ENCODE measurements around the gene CYP4F22. TPM values are rescaled to one million over a fixed set of nuclear protein-coding genes. Genes with fewer than 3 reads are reported as not detected.

Gene CYP4F22
- total RNA-seq, 1 donor from 2014 or later = 0.24 TPM

DNA sequence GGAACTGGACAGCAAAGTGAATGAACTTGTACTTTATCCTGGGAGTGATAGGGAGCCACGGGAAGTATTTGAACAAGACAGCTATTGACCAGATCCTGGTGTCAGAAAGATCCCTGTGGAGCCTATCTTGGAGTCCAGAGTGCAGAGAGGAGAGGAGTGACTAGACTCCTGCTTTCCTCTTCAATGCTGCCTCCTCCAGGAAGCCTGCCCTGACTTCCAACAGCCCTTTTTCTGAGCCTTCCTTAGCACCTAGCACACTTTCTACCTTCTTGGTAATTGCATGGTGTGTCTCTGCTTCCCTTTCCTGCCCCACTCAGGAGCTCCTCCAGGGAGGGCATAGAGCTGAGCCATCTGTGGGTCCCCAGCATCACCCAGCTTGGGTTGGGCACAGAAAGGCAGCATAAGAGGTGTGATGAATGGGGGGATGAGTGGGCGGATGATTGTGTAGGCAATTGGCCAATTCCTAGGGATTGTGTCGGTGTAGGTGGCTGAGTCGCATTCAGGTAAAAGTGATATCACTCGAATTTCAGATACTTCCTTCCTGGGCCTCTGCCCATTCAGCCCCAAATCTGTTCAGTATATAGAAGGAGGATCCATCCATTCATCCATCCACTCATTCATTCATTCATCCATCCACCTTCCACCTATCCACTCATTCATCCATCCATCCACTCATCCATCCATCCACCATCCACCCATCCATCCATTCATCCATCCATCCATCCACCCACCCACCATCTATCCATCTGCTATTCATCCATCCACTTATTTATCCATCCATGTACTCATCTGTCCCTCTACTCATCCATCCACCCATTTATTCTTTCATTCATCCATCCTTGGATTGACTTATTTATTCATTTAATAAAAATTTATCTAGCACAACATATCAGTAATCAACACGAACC lies 26.9 kb downstream of the CYP4F22 start:
- Histone ChIP-seq H3K4me3 (no peak overlapping the region), H3K36me3 (no peaks in the 10 kb centered on the region), H3K9me3 (no peaks in the 10 kb centered on the region), H3K4me1 (peaks cover 7% of the 10 kb centered on the region), H3K27ac (no peak overlapping the region), H3K27me3 (ENCODE audit: low read depth) (peaks cover 6% of the 10 kb centered on the region)
- intact Hi-C loops (cut with DNase I) = no loop called here
- ATAC-seq (no peak), DNase-seq (no peak)
- TF ChIP-seq CTCF (IDR thresholded peaks at IDR 0.05) = no peak

DNA sequence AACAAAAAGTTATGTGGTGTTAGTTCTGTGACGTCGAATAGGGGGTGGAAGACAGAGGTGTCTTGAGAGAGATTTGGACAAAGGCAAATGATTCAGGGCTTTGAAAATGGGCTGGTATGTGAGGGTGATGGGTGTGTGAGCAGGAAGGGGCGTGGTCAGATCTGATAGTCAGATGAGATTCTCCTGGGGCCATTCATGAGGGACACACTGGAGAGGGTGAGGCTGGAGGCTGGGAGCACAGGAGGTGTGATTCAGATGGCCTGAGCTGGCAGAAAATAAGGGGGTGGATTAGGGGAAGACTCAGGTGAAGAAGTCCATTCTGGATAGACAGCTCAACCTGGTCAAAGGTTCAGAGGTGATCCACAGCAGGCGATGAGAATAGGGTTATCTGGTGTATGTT lies 28.0 kb downstream of the CYP4F22 start:
- ATAC-seq (no peak), DNase-seq (no peak)

DNA sequence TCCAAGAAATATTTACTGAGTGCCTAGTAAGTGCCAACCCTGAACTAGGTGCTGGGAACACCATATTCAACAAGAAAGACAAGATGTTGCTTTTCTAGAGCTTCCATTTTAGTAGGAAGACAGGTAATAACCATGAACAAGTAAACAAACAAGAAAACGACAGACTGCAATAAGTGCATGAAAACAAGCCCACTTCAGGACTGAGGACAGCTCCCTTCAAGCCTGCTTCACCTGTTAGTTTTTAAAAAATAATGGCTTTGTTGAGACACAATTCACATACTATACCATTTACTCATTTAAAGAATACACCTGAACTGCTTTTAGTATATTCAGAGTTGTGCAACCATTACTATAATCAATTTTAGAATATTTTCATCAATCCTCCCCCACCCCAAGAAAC lies 30.4 kb downstream of the CYP4F22 start:
- intact Hi-C loops (cut with DNase I) = no loop called here
- DNase-seq (no peak), ATAC-seq (no peak)
- Histone ChIP-seq H3K27me3 (ENCODE audit: low read depth) (peaks cover 7% of the 10 kb centered on the region), H3K9me3 (no peaks in the 10 kb centered on the region), H3K36me3 (no peaks in the 10 kb centered on the region), H3K4me3 (no peak overlapping the region), H3K27ac (no peak overlapping the region), H3K4me1 (no peaks in the 10 kb centered on the region)
- no peak for TF ChIP-seq CTCF (IDR thresholded peaks at IDR 0.05)

More for the DNA sequence above, 28.0 kb downstream of the CYP4F22 start:
- Histone ChIP-seq H3K36me3 (no peaks in the 10 kb centered on the region), H3K9me3 (no peaks in the 10 kb centered on the region), H3K27me3 (ENCODE audit: low read depth) (peaks cover 6% of the 10 kb centered on the region), H3K27ac (no peak overlapping the region), H3K4me1 (peaks cover 7% of the 10 kb centered on the region), H3K4me3 (no peak overlapping the region)
- intact Hi-C loops (cut with DNase I) = no loop called here
- no peak for TF ChIP-seq CTCF (IDR thresholded peaks at IDR 0.05)

GRCh38 chr19:15539638-15540037 lies 31.3 kb downstream of the CYP4F22 start:
- ATAC-seq (no peak), DNase-seq (no peak)
- no peak for TF ChIP-seq CTCF (IDR thresholded peaks at IDR 0.05)
- Histone ChIP-seq H3K9me3 (no peaks in the 10 kb centered on the region), H3K4me3 (no peak overlapping the region), H3K4me1 (no peaks in the 10 kb centered on the region), H3K27me3 (ENCODE audit: low read depth) (peaks cover 12% of the 10 kb centered on the region), H3K36me3 (no peaks in the 10 kb centered on the region), H3K27ac (no peak overlapping the region)
- intact Hi-C loops (cut with DNase I) = no loop called here

GRCh38 chr19:15540435-15540834 lies 32.1 kb downstream of the CYP4F22 start:
- DNase-seq (no peak), ATAC-seq (no peak)
- TF ChIP-seq CTCF (IDR thresholded peaks at IDR 0.05) = no peak
- H3K27me3 ChIP-seq (ENCODE audit: low read depth) = peaks cover 6% of the 10 kb centered on the region
- H3K9me3 ChIP-seq = no peaks in the 10 kb centered on the region
- no peak overlapping the region for H3K4me3 ChIP-seq
- H3K27ac ChIP-seq = no peak overlapping the region
- H3K36me3 ChIP-seq = no peaks in the 10 kb centered on the region
- intact Hi-C loops (cut with DNase I) = no loop called here
- no peaks in the 10 kb centered on the region for H3K4me1 ChIP-seq
